IMR-90 (cell line): ENCODE results near the gene SKAP1. TPM values are rescaled to one million over a fixed set of nuclear protein-coding genes. Genes with fewer than 3 reads are reported as not detected.

ENCODE experiments used
- ATAC-seq: fragments of 200-7000 bp; cut with Tn5 transposase; 2 replicates; pipeline ENCODE4 v1.9.1; 2020; ENCODE audit warnings: low read depth, mild to moderate bottlenecking, moderate library complexity
- BruUV-seq: library from RNA; stranded (reverse); fragments of 400-500 nt; replicated peaks from 2 replicates; lab custom pipeline; 2021; lab: Mats Ljungman, UMichigan
- CTCF ChIA-PET: fragments of 300-600 bp; formaldehyde crosslinking; extraction: SDS; loops from one replicate; lab custom pipeline; 2021; ENCODE audit warnings: antibody characterized with exemption; lab: Yijun Ruan, JAX
- POLR2A ChIA-PET: fragments of 300-600 bp; sonication (Branson Sonifier 250); formaldehyde crosslinking; loops from one replicate; lab custom pipeline; 2022; ENCODE audit warnings: antibody characterized with exemption; ENCODE audit not compliant: unreplicated experiment; lab: Charles Lee
- DNase-seq: peaks from one replicate; pipeline ENCODE4 v3.0.0; 2013
- H2AFZ ChIP-seq: replicated peaks from 2 replicates; pipeline ENCODE3; 2013; ENCODE audit warnings: low read length, mild to moderate bottlenecking; ENCODE audit not compliant: poor library complexity
- H2AK5ac ChIP-seq: 2 replicates; pipeline ENCODE4 v1.6.1; 2013; ENCODE audit warnings: low read depth, low read length, inconsistent platforms
- H2AK9ac ChIP-seq: replicated peaks from 2 replicates; pipeline ENCODE3; 2013; ENCODE audit warnings: mild to moderate bottlenecking, low read depth, low read length, moderate library complexity; ENCODE audit not compliant: poor library complexity
- H2BK120ac ChIP-seq: 2 replicates; pipeline ENCODE4 v1.6.1; 2013; ENCODE audit warnings: low read depth, low read length, inconsistent platforms
- H2BK15ac ChIP-seq: 3 replicates; pipeline ENCODE4 v1.6.1; 2013; ENCODE audit warnings: low read depth, low read length, inconsistent platforms
- H2BK20ac ChIP-seq: 2 replicates; pipeline ENCODE4 v1.6.1; 2013; ENCODE audit warnings: low read depth, mild to moderate bottlenecking, inconsistent platforms, low read length, moderate library complexity
- H2BK5ac ChIP-seq: 2 replicates; pipeline ENCODE4 v1.6.1; 2013; ENCODE audit warnings: mild to moderate bottlenecking, low read depth, low read length, inconsistent platforms; ENCODE audit not compliant: poor library complexity, severe bottlenecking
- H3K14ac ChIP-seq: replicated peaks from 2 replicates; pipeline ENCODE4 v1.6.1; 2013; ENCODE audit warnings: low read depth, low read length, inconsistent platforms
- H3K18ac ChIP-seq: 2 replicates; pipeline ENCODE4 v1.6.1; 2013; ENCODE audit warnings: low read depth, low read length, control low read depth
- H3K23ac ChIP-seq: 2 replicates; pipeline ENCODE4 v1.6.1; 2013; ENCODE audit warnings: low read depth, low read length, inconsistent platforms
- H3K27ac ChIP-seq: 2 replicates; pipeline ENCODE4 v1.5.1; 2013; ENCODE audit warnings: mild to moderate bottlenecking, control low read depth, low read length; ENCODE audit not compliant: insufficient read depth
- H3K27me3 ChIP-seq: 2 replicates; pipeline ENCODE4 v1.6.1; 2013; ENCODE audit warnings: low read length; ENCODE audit not compliant: control insufficient read depth, insufficient read depth
- H3K36me3 ChIP-seq: 2 replicates; pipeline ENCODE4 v1.6.1; 2013; ENCODE audit warnings: low read length, mixed read lengths; ENCODE audit not compliant: control insufficient read depth, insufficient read depth
- H3K4ac ChIP-seq: 2 replicates; pipeline ENCODE4 v1.6.1; 2013; ENCODE audit warnings: low read depth, low read length, inconsistent platforms
- H3K4me1 ChIP-seq: 2 replicates; pipeline ENCODE4 v1.6.1; 2013; ENCODE audit warnings: low read length, mixed read lengths; ENCODE audit not compliant: control insufficient read depth, insufficient read depth
- H3K4me2 ChIP-seq: 2 replicates; pipeline ENCODE4 v1.6.1; 2013; ENCODE audit warnings: low read depth, mild to moderate bottlenecking, control low read depth, low read length, moderate library complexity
- H3K4me3 ChIP-seq: 2 replicates; pipeline ENCODE4 v1.5.1; 2013; ENCODE audit warnings: low read depth, mild to moderate bottlenecking, control low read depth, low read length, moderate library complexity; ENCODE audit not compliant: insufficient read depth
- H3K56ac ChIP-seq: 2 replicates; pipeline ENCODE4 v1.6.1; 2013; ENCODE audit warnings: low read length, inconsistent platforms; ENCODE audit not compliant: insufficient read depth; ENCODE audit errors: extremely low read depth
- H3K79me1 ChIP-seq, 2 experiments: 2 replicates each; pipeline ENCODE4 v1.6.1; 2013; ENCODE audit warnings: low read length in 2 of 2, inconsistent platforms in 1 of 2, low read depth in 1 of 2
- H3K9ac ChIP-seq: 2 replicates; pipeline ENCODE4 v1.6.1; 2013; ENCODE audit warnings: low read depth, low read length, control low read depth
- H3K9me1 ChIP-seq: 2 replicates; pipeline ENCODE4 v1.6.1; 2013; ENCODE audit warnings: low read length, inconsistent platforms; ENCODE audit not compliant: insufficient read depth
- H3K9me3 ChIP-seq: 2 replicates; pipeline ENCODE4 v1.6.1; 2013; ENCODE audit warnings: low read length; ENCODE audit not compliant: control insufficient read depth, insufficient read depth
- H4K20me1 ChIP-seq: 2 replicates; pipeline ENCODE4 v1.6.1; 2013; ENCODE audit warnings: low read length, inconsistent platforms; ENCODE audit not compliant: insufficient read depth
- H4K5ac ChIP-seq: 2 replicates; pipeline ENCODE4 v1.6.1; 2013; ENCODE audit warnings: mild to moderate bottlenecking, low read depth, low read length, control low read depth
- H4K8ac ChIP-seq, 2 experiments: 2 replicates each; pipeline ENCODE4 v1.6.1; 2013; ENCODE audit warnings: low read depth in 2 of 2, low read length in 2 of 2, control low read depth in 1 of 2, inconsistent platforms in 1 of 2
- H4K91ac ChIP-seq: 2 replicates; pipeline ENCODE4 v1.6.1; 2013; ENCODE audit warnings: low read depth, low read length, inconsistent platforms; ENCODE audit not compliant: insufficient read depth
- CEBPB ChIP-seq: IDR thresholded peaks from 2 replicates; pipeline ENCODE4 v1.6.1; 2012; ENCODE audit warnings: low read depth, low read length, improper control_type of control experiment
- CHD1 ChIP-seq: IDR thresholded peaks from 2 replicates; pipeline ENCODE4 v1.6.1; 2012; ENCODE audit warnings: low read depth, low read length, improper control_type of control experiment
- MAZ ChIP-seq: IDR thresholded peaks from 2 replicates; pipeline ENCODE4 v1.6.1; 2012; ENCODE audit warnings: low read depth, mild to moderate bottlenecking, low read length, improper control_type of control experiment, moderate library complexity, borderline replicate concordance
- NFE2L2 ChIP-seq: fragments of 150-350 bp; IDR thresholded peaks from 2 replicates; pipeline ENCODE4 v1.6.1; 2016; ENCODE audit warnings: low read depth, mild to moderate bottlenecking, low read length
- POLR2A ChIP-seq: IDR thresholded peaks from 2 replicates; pipeline ENCODE4 v1.6.1; 2012; ENCODE audit warnings: mild to moderate bottlenecking, low read depth, low read length
- RCOR1 ChIP-seq: IDR thresholded peaks from 2 replicates; pipeline ENCODE4 v1.6.1; 2012; ENCODE audit warnings: mild to moderate bottlenecking, low read length, improper control_type of control experiment; ENCODE audit not compliant: insufficient replicate concordance
- WGBS, 2 experiments: methylation state at CpG; one replicate each; pipeline versions ENCODE4 v1.1.5 to v1.1.7; 2013; ENCODE audit warnings: missing lambda C conversion rate in 2 of 2; ENCODE audit not compliant: insufficient read length in 1 of 2; ENCODE audit errors: extremely low coverage in 2 of 2; 5-methylcytosine and 5-hydroxymethylcytosine counted together
- dilution Hi-C: fragments of 300-500 bp; cut with HindIII; formaldehyde crosslinking; loops from one replicate; pipeline ENCODE4 v1.14.3; 2018; ENCODE audit warnings: low sequenced_read_pairs; ENCODE audit not compliant: unreplicated experiment
- in situ Hi-C: fragments of 300-500 bp; cut with MboI; formaldehyde crosslinking; loops from 3 replicates; pipeline ENCODE4 v1.14.3; 2019; ENCODE audit warnings: low sequenced_read_pairs, inconsistent platforms, mixed read lengths
- intact Hi-C: fragments of 100-400 bp; cut with micrococcal nuclease; formaldehyde crosslinking; loops from 2 replicates; pipeline ENCODE4 v1.10.0; 2022
- polyA plus RNA-seq, 3 experiments: library from polyadenylated mRNA; depleted of rRNA; stranded (reverse); fragments of >200 nt; gene quantifications; 2 replicates each; pipeline ENCODE4 v1.2.3, GENCODE V29; 2012; ENCODE audit warnings: low replicate concordance in 1 of 3
- total RNA-seq: library from RNA; depleted of rRNA; stranded (reverse); fragments of >200 nt; gene quantifications from 2 replicates; pipeline ENCODE4 v1.2.3, GENCODE V29; 2012
- TF ChIP-seq, protein P1 (sequence below): fragments of 150-350 bp; IDR thresholded peaks from 2 replicates; pipeline ENCODE4 v1.6.1; 2016; ENCODE audit warnings: low read depth, mild to moderate bottlenecking, low read length, moderate library complexity, borderline replicate concordance
- TF ChIP-seq, protein P2 (sequence below): conservative IDR thresholded peaks from 2 replicates; pipeline ENCODE4 v1.5.1; 2012; ENCODE audit warnings: mild to moderate bottlenecking, low read depth, low read length, improper control_type of control experiment
- TF ChIP-seq, protein P3 (sequence below): fragments of 150-350 bp; IDR thresholded peaks from 2 replicates; pipeline ENCODE4 v1.6.1; 2017; ENCODE audit warnings: mild to moderate bottlenecking, antibody characterized with exemption, low read length, low read depth

Gene SKAP1
- total and polyA plus RNA-seq, 2 of the 4 experiments (the other 2 are of a cell fraction), result not detected

DNA sequence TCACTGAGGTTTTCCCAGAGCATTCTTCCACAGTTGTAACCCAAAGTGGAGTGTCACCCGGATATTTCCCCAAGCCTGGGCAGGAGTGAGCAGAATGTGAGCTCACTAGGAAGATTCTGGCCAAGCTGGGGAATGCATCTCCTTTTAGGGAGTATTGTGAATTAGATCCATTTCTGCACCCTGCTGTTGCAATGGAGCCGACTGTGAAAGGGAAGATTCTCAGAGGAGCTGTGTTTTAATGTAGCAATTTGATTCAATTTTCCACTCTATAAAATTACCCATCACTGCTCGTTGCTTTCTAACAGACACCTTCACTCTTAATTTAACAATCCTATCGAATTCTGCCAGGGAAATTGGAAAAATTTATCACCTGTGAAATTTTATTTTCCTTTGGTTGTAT, 251.7 kb downstream of the SKAP1 start (continued):
- TF ChIP-seq, protein P1, sequence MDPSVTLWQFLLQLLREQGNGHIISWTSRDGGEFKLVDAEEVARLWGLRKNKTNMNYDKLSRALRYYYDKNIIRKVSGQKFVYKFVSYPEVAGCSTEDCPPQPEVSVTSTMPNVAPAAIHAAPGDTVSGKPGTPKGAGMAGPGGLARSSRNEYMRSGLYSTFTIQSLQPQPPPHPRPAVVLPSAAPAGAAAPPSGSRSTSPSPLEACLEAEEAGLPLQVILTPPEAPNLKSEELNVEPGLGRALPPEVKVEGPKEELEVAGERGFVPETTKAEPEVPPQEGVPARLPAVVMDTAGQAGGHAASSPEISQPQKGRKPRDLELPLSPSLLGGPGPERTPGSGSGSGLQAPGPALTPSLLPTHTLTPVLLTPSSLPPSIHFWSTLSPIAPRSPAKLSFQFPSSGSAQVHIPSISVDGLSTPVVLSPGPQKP, result no peak

DNA sequence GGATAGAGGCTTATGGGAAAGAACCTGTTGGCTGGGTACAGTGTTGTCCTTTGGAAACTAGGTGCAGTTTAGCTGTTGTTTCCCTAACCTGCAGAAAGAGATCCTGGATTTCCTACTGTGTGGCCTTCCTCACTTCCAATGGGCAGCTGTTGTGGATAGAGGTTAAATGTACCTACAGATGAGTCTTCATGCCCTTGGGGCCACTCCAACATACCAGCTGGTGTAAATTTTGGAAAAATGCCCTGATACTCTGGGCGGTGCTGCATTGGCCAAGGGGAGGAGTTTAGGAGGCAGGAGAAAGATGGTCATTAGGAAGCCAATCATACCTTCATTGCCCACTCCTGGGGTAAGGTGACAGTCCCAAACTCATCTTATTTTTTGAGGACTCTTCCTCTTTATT, 252.2 kb downstream of the SKAP1 start:
- Histone ChIP-seq H4K5ac (no peak overlapping the region), H3K23ac (no peak overlapping the region), H3K9me1 (no peaks in the 10 kb centered on the region), H2AFZ (no peak overlapping the region), H3K9ac (no peak overlapping the region), H3K4me1 (no peaks in the 10 kb centered on the region), H3K4ac (no peak overlapping the region), H3K18ac (no peak overlapping the region), H3K4me3 (no peak overlapping the region), H3K9me3 (no peaks in the 10 kb centered on the region), H3K56ac (no peak overlapping the region), H2AK5ac (no peak overlapping the region), H4K8ac (no peak overlapping the region), H2BK15ac (no peak overlapping the region), H3K4me2 (no peak overlapping the region), H4K91ac (no peak overlapping the region), H3K36me3 (no peaks in the 10 kb centered on the region), H2BK20ac (no peak overlapping the region), H3K79me1 (no peaks in the 10 kb centered on the region), H3K14ac (no peak overlapping the region), H3K27ac (no peak overlapping the region), H2BK120ac (no peak overlapping the region), H3K27me3 (peaks cover 61% of the 10 kb centered on the region), H4K20me1 (no peaks in the 10 kb centered on the region), H2BK5ac (no peak overlapping the region), H2AK9ac (no peak overlapping the region)
- ChIA-PET CTCF (no interaction called here), POLR2A (no interaction called here)
- TF ChIP-seq NFE2L2 (no peak), CEBPB (no peak), CHD1 (no peak), MAZ (no peak), RCOR1 (no peak), POLR2A (no peak)
- TF ChIP-seq, protein P2, sequence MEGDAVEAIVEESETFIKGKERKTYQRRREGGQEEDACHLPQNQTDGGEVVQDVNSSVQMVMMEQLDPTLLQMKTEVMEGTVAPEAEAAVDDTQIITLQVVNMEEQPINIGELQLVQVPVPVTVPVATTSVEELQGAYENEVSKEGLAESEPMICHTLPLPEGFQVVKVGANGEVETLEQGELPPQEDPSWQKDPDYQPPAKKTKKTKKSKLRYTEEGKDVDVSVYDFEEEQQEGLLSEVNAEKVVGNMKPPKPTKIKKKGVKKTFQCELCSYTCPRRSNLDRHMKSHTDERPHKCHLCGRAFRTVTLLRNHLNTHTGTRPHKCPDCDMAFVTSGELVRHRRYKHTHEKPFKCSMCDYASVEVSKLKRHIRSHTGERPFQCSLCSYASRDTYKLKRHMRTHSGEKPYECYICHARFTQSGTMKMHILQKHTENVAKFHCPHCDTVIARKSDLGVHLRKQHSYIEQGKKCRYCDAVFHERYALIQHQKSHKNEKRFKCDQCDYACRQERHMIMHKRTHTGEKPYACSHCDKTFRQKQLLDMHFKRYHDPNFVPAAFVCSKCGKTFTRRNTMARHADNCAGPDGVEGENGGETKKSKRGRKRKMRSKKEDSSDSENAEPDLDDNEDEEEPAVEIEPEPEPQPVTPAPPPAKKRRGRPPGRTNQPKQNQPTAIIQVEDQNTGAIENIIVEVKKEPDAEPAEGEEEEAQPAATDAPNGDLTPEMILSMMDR, result no peak
- TF ChIP-seq, protein P3, sequence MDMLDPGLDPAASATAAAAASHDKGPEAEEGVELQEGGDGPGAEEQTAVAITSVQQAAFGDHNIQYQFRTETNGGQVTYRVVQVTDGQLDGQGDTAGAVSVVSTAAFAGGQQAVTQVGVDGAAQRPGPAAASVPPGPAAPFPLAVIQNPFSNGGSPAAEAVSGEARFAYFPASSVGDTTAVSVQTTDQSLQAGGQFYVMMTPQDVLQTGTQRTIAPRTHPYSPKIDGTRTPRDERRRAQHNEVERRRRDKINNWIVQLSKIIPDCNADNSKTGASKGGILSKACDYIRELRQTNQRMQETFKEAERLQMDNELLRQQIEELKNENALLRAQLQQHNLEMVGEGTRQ, result no peak
- no peak for ATAC-seq
- intact Hi-C loops (no loop called here), in situ Hi-C loops (no loop called here), dilution Hi-C loops (no loop called here)
- no peak for DNase-seq
- no CpG with 5 or more reads among the region's 1 CpG for WGBS, 2 experiments
- no TSS peak for BruUV-seq
